Hematopoietic multipotent progenitor cell treated with erythropoietin and hydrocortisone succinate and interleukin-3 and kit ligand, for 6 days (in vitro differentiated cells): ENCODE data around the gene OR52J3.
"Not testable (repeated sequence)": the region's sequence is repeated elsewhere in the genome, so short reads cannot be mapped to it uniquely, and the experiment has no call there.

ENCODE experiments used
- DNase-seq: peaks from one replicate; pipeline ENCODE4 v3.0.0-alpha.2; 2015

OR52J3 gene

GRCh38 chr11:5046226-5046625 lies at the start of gene OR52J3:
OR52J3 (plus strand) TSS chr11:5046526; CDS start chr11:5046526, 0 bp downstream.
- no peak for DNase-seq

DNA sequence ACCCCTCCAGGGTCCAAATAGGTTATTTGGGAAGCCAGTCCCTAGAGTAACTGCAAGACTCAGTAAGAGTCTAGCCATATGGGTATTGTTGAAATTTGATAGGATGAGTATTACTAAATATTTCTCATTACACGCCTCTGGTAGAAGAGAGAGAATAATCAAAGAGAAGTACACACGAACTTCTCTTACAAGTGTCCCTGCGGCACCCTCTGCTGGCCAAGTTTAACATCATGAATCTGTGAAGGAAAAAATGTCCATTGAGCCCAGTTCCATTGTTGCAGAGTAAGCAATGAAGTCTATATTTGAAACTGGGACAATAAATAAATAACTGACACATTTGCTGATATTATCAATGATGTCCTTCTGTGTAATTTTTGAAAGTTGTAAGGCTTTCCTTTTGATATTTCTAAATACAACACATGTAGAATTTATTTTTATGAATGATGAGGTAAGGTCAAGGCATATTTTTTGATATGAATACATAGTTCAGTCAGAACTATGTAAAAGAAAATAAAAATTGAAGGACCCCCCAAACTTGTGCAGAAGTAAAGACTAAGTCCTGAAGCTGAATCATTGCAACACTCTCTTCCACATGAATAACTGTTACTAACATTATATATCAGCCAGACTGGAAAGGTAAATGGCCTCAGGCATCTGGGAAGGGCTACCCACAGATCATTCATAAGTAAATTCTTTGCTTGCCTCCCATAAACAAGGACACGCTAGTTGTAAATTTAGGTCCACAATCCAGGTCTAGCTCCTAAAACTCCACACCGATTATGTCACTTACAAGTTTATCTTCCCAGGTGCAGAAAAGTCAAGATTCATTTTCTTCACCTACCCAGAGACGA lies 41.7 kb upstream of the OR52J3 start:
- DNase-seq: peak; percentile 81

DNA sequence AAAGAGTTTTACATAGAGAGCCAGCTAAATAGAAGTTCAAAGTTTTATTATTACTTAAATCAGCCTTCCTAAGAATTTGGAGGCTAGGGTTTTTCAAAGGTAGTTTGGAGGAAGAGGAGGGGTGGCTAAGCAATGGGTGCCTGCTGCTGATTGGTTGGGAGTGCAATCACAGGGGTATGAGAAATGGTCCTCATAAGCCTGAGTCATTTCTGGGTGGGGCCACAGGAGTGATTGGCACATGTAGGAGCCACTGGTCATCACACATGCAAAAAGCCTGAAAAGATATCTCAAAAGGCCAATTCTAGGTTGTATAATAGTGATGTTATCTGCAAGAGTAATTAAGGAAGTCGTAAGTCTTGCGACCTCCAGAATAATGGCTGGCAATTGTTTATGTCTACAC lies 38.8 kb upstream of the OR52J3 start:
- DNase-seq: peak; percentile 2

GRCh38 chr11:5011254-5011653 lies 35.1 kb upstream of the OR52J3 start:
- DNase-seq: no peak

DNA sequence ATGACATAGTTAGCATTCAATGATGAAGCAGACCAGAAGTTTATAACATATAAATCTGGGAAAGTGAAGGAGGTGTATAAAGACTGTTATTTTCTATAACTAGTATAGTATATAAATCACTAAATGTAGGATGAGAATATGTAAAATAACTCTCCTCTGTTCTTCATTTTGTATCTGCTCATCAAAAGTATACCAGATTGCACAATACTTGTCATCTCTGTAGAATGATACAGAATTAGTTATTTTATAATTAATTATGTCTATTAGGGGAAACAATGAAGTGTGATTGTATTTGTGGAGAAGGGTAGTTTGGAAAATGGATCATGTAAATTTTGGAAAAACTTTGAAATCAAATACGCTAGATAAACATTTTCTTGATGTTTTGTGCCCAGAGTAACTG lies 33.3 kb upstream of the OR52J3 start:
- no peak for DNase-seq

- no peak for DNase-seq
These were observed 24.3 kb upstream of the OR52J3 start for GRCh38 chr11:5021996-5022395.

- DNase-seq: no peak
These were observed 9.7 kb upstream of the OR52J3 start for GRCh38 chr11:5036669-5037068.

DNA sequence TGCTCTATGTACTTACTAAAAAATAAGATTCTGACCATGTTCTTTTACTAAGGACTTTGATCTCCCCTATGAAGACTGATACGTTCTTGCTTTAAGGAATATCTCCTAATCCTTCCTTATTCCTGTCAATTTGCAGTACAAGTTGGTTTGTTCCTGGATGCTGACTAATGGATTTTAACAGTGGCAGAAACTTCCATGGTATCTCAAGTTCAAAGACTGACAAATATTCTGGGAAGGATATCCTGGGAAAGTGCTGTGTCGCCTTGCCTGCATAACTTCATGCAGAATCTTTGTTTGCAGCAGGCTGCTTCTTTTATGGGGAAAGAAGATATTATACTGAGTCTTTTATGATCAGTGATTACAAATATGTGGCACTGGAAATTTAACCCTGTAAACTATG lies 8.4 kb upstream of the OR52J3 start:
- no peak for DNase-seq

GRCh38 chr11:5038341-5038740 lies 8.0 kb upstream of the OR52J3 start:
- DNase-seq: no peak

- DNase-seq: no peak
These were observed 5.5 kb upstream of the OR52J3 start for GRCh38 chr11:5040876-5041275.

GRCh38 chr11:5042091-5042490 lies 4.2 kb upstream of the OR52J3 start:
- no peak for DNase-seq

DNA sequence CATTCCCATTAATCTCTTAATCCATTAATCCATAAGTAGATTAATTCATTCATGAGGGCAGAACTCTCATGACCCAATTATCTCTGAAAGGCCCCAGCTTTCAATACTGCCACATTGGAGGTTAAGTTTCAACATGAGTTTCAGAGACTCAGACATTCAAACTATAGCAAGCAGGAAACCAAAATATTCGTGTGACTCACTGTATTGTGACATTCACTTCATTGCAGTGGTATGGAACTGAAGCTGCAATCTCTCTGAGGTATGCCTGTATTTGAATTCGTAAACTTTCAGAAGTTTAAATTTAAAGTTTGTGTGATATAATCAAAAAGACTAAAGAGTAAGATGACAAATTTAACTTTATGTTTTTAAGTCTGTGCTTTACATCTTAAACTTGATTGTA lies 2.9 kb upstream of the OR52J3 start:
- DNase-seq: no peak

DNA sequence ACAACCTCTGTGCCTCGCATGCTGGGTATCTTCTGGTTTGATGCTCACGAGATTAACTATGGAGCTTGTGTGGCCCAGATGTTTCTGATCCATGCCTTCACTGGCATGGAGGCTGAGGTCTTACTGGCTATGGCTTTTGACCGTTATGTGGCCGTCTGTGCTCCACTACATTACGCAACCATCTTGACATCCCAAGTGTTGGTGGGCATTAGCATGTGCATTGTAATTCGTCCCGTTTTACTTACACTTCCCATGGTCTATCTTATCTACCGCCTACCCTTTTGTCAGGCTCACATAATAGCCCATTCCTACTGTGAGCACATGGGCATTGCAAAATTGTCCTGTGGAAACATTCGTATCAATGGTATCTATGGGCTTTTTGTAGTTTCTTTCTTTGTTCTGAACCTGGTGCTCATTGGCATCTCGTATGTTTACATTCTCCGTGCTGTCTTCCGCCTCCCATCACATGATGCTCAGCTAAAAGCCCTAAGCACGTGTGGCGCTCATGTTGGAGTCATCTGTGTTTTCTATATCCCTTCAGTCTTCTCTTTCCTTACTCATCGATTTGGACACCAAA lies 516 bp downstream of the OR52J3 start:
- DNase-seq: no peak

GRCh38 chr11:5058679-5059078 lies 12.4 kb downstream of the OR52J3 start:
- not testable (repeated sequence) for DNase-seq

GRCh38 chr11:5059391-5059790 lies 13.1 kb downstream of the OR52J3 start, which contains the start of gene OR52E2:
OR52E2 (minus strand) TSS chr11:5059627; CDS start chr11:5059627, 0 bp downstream.
- no peak for DNase-seq

- no peak for DNase-seq
These were observed 18.7 kb downstream of the OR52J3 start for GRCh38 chr11:5065027-5065426.

GRCh38 chr11:5069272-5069671 lies 22.9 kb downstream of the OR52J3 start, which contains the start of gene OR52E1:
OR52E1 (plus strand) TSS chr11:5069572.
- DNase-seq: no peak

- DNase-seq: no peak
These were observed 25.5 kb downstream of the OR52J3 start for GRCh38 chr11:5071799-5072198.

- no peak for DNase-seq
These were observed 35.1 kb downstream of the OR52J3 start for GRCh38 chr11:5081405-5081804.

DNA sequence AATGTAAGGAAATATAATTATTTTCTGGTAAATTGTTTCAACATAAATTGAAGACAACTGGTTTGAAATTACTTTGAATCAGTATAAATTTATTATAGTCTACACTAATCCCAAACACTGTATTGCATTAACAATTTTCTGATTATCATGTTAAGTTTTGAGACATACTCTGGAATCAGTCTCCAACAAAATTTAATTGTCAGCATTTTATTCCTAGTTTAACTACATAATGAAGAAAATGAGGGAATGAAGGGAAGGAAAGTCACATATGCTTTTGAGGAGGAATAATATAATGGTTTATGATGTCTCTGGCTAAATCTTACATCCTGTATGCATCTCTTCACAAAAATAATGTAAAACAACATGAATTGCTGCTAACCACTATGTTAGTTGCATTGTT lies 37.3 kb downstream of the OR52J3 start:
- DNase-seq: no peak

GRCh38 chr11:5088556-5088955 lies 42.2 kb downstream of the OR52J3 start:
- DNase-seq: no peak

DNA sequence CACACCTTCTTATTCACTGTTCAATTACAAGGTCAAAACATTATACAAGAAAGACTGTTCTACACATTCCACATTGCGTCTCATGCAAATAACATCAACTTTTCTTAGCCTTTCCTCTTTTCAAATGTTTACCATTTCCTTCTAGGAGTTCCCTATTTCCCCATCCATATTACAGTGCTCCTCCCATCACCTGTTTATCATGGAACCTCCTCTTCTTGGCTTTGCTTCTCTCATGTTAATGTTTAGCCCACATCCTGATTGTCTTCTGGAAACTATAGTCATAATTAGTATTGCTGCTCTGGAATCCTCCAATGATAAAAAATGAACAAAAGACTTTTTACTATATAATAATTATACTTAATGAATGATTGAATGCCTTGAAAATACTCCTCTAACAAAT lies 44.3 kb downstream of the OR52J3 start:
- DNase-seq: no peak

DNA sequence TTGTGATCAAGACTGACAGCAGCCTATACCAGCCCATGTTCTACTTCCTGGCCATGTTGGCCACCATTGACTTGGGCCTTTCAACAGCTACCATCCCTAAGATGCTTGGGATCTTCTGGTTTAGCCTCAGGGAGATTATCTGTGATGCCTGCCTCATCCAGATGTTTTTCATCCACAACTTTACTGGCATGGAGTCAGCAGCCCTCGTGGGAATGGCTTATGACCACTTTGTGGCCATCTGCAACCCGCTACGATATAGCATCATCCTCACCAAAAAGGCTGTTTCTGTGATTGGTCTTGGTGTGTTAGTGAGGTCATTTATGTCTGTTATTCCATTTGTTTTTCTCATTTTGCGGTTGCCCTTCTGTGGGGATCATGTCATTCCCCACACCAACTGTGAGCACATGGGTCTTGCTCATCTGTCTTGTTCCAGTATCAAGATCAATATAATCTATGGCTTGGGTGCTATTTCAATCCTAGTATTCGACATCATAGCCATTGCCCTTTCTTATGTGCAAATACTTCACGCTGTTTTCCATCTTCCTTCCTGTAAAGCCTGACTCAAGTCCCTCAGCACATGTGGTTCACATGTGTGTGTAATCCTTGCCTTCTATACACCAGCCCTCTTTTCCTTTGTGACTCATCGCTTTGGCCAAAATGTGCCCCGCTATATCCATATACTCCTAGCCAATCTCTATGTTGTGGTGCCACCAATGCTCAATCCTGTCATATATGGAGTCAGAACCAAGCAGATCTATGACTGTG lies 46.7 kb downstream of the OR52J3 start:
- no peak for DNase-seq

DNA sequence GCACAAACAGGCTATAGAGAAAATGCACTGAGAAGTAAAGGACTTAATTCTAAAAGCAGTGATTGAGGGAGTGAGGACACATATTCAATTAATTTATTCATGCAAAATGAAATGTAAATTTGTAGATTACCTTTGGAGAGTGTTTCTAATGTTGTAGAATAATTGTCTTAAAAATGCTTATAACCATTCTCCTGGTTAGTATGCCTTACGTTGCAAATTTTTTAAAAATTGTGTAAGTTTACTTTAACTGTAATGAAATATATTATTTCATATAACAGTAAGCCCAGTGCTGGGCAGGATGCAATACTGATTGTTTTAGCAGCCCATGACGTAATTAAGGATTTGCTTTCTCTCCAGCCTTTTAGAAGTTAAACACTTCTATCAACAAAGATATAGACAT lies 49.7 kb downstream of the OR52J3 start:
- no peak for DNase-seq
